NCI-H1436 treated with DMSO at 0.1 percent for 48 hours (cell line): ENCODE data around the gene ADAMTS15.

Source experiments
- DNase-seq: peaks from one replicate; lab custom pipeline; 2025; lab: John Stamatoyannopoulos, UW

ADAMTS15 gene

GRCh38 chr11:130418210-130418609, 30.2 kb upstream of the ADAMTS15 start:
- DNase-seq: no peak

DNA sequence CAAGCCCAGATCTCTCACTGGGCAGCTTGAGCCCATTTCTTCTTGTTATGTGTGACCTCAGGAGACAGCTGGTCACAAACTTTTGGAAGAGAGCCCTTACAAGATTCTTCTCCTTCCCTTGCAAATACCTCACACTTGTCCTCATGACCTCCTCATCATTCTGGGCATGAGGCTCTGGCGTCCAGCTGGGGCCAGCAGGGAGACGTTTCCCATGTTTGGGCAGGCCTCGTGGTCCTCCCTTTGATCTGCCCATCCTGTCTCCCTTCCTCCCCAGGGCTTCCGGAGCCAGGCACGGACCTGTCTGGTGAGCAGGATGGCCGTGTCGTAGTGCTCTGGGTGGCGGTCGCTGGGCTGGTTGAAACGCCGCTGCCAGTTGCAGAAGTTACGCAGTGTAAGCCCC, 29.7 kb upstream of the ADAMTS15 start:
- no peak for DNase-seq

- DNase-seq: no peak
Measured at GRCh38 chr11:130420478-130421198, 27.8 kb upstream of the ADAMTS15 start.

DNA sequence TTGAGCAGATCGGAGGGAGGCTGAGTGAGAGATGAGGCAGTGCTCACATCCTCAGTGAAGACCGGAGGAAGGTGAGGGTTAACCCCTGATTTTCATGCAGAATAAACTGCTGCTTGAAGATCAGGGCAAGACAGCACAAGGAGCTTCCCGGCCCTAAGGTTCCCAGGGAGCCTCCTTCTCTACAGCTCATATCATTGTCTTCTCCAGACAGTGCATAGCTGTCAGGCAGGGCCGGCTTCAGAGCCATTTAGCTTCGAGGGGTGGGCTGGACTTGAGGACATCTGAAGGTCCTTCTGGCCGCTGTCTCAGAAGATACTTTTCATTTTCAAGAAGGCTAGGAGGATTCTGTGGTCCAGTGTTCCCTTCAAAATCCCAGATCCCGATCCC, 27.3 kb upstream of the ADAMTS15 start:
- no peak for DNase-seq

DNA sequence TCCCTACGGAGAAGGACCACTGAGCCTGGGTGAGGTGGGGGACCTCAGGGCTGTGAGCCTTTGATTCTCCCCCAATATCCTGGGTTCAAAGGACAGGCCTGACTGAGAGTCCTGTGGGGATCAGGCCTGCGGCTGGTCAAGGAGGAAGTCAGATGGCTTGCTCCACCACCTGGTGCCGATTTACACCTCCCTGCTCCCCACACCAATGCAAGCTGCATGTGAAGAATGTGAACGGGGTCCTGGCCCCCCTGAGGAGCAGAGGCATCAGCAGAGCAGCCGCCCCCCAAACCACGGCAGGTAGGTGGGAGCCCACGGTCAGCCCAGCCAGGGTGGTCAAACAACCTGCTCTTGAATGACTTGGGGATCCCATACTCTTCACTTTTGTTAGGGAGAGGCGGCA, 26.7 kb upstream of the ADAMTS15 start:
- no peak for DNase-seq

GRCh38 chr11:130422251-130422995, 26.0 kb upstream of the ADAMTS15 start:
- no peak for DNase-seq

- DNase-seq: no peak
Measured at GRCh38 chr11:130423541-130424142, 24.8 kb upstream of the ADAMTS15 start.

DNA sequence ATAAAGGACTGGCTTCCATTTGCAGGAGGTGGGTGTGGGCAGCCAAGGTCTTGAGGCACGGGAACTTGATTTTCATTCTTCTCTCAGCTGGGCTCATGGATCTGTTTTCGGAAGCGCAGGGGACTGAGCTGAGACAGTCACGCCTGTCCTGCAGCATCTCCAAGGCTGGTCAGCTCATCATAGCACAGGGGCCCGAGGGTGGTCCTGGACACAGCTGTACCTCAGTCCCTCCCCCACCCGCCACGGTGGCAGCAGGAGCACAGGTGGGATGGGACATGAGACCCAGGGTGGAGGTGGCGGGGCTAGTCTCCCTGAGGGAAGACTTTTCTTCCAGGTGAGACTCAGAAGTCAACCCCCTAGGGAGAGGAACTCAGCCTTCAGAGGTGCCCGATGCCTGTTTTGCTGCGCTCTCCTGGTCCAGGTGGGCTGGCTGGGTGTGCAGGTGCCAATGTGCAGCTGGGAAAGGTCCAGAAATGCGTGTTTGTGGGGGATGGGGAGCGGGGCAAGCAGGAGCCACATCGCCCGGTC, 23.8 kb upstream of the ADAMTS15 start:
- DNase-seq: no peak

DNA sequence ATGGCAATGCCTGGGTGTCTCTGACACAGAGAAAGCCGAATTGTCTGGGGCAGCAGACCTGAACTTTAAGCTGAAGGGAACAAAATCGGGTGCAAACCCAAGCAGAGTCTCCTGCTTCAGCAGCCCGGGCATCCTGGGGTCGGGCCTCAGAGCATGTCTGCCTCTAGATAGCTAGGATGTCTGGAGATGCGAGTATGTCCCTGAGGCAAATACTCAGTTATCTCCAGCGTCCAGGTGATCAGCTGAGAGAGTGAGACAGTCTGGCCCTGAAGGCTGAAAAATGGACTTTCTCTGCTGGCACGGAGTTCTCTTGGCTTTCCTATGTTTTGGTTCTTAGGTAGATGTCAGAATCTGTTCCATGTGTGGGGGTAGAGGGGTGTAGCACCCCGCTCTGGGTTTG, 23.3 kb upstream of the ADAMTS15 start:
- DNase-seq: no peak

DNA sequence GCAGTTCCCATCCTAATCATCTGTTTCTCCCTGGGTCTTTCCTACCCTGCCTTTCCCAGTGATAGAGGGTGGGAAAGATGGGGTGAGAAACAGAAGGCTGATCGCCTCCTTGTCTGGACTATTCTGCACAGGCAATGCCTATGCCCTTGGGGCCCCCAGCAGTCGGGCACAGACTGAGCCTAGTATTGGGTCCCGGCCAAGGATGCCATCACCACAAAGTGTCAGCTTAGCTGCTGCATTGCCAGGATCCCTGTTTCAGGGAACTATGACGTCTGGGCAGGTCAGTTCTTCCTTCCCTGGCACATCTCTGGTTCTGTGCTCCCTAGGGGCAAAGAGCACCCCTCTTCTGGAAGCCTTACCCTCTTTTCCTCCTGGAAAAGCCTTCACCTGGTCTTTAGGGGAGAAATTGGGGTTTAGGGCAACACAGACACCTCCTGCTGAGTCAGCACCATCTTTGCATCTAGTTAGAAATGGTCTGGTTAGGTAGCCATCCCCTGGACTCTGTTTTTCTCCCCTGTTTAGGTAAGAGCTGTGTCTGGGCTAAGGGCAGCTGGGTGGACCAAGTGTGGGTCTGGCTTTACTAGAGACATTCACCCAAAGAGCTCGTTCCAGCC, 22.1 kb upstream of the ADAMTS15 start:
- DNase-seq: no peak

GRCh38 chr11:130426837-130427341, 21.6 kb upstream of the ADAMTS15 start:
- DNase-seq: no peak

DNA sequence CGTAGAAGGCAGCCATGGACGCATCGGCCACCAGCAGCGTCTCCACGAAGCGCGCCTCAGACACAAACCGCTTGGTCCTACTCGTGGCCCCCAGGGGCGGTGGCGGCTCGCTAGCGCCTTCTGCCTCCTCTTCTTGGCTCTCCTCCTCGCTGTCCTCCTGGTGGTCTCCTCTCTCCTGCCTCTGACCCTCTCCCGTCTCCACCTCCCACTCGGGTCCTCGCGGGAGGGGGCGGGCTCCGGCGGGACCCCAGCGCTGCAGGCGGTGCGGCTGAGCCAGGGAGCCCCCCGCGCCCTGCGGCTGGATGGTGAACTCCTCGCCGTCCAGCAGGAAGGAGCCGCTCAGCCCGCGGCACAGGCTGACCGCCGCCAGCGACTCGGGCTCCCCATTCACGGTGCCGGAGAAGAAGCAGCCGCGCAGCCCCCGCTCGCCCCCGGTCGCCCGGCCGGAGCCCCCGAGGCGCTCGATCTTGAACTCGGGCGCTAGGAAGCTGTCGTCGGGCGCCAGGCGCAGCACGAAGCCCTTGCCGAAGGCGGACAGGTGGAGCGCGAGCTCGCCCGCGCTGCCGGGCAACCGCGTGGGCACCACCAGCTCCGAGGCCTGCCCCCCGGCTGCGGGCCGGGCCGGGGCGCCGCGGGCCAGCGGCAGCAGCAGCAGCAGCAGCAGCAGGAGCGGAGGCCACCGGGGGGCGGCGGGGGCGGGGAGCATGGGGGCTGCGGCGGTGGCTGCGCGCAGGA, 20.7 kb upstream of the ADAMTS15 start:
- no peak for DNase-seq

- no peak for DNase-seq
Measured at GRCh38 chr11:130428316-130429119, 19.9 kb upstream of the ADAMTS15 start, which contains the start of gene ADAMTS8. Gene ADAMTS8, minus strand, starts transcription at chr11:130428609. Its CDS starts 323 bp downstream, at chr11:130428286.

- DNase-seq: no peak
Measured at GRCh38 chr11:130429120-130429681, 19.2 kb upstream of the ADAMTS15 start.

DNA sequence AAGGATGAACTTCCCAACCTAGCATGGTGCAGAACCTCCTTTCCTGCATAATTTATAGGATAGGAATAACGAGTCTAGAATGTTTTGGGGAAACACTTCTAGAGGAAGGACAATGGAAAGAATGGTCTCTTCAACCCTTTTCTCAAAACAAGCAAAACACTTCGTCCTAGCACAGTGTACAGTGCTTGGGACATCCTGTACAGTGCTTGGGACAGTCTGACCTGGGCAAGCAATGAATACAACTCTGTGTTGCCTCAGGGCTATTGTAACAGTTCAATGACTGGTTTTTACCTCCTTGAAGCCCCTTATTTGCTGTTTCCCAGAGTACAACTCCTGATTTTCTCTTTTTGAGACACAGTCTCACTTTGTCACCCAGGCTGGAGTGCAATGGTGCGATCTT, 18.5 kb upstream of the ADAMTS15 start:
- DNase-seq: no peak

- DNase-seq: no peak
Measured at GRCh38 chr11:130431331-130431773, 17.1 kb upstream of the ADAMTS15 start.

- DNase-seq: no peak
Measured at GRCh38 chr11:130431801-130432200, 16.6 kb upstream of the ADAMTS15 start.

GRCh38 chr11:130433357-130433756, 15.1 kb upstream of the ADAMTS15 start:
- no peak for DNase-seq

DNA sequence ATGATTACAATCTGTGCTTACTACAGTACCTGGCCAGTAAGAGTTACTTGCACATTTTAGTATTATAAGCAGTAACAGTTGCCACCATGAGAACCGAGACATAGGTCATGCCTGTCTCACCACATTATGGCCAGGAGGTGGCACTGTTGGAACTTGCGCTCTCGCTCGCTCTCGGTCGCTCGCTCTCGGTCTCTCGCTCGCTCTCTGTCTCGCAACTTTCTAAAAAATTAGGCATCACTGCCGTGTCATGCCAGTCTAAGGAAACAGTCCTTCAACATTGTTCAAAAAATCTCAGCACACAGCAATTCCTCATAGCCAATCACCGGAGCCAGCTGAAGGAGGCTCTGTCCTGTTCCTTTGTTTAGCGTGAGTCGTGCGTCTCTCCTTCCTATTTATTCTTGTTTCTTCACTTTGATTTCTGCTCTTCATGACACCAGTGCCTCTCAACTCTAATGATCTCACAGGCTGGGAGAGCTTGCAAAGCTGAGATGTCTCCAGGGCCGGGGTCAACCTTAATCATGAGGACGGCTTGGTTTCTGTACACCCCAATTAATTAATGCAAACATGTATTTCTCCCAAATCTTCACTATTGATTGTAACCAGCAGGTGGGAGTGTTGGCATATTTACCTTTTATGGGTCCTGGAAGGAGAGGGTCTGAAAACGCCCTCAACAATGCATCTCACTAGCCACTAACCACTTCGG, 13.8 kb upstream of the ADAMTS15 start:
- DNase-seq: peak; percentile 44

- no peak for DNase-seq
Measured at GRCh38 chr11:130435671-130436070, 12.8 kb upstream of the ADAMTS15 start.
